Cardiac ventricle fibroblast (primary cell): ENCODE results near the gene RBMY1F. TPM values are rescaled to one million over a fixed set of nuclear protein-coding genes. Genes with fewer than 3 reads are reported as not detected.

Source experiments
- total RNA-seq: library from RNA; depleted of rRNA; stranded (reverse); fragments of >200 nt; gene quantifications from 2 replicates; pipeline ENCODE4 v1.2.3, GENCODE V29; 2015

The RBMY1F gene
- not detected in 2 replicates for total RNA-seq

DNA sequence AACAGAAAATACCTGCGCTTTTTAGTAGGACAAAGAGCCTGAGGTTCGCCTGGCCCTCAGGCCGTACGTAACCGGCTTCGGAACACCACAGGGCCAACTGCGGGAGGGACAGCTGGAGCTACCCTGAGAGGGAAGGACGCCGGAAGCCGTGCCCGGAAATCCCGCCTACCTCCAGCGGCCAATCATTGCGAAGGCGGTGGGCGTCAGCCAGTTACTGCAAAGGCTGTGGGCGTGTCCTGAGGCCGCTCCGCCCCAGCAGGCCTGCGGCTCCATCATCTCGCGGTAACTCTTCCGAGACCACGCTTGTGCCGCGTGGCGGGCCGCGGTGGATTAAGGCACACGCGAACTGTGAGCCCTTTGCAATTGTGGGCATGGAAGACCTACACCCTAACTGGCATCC is at the start of gene RBMY1F:
TSS of gene RBMY1F (minus strand) at position 101 of the 400 bp plus-strand sequence. CDS start 1,954 bp downstream, outside the sequence.

Other genes with a start within 250 kb of the RBMY1F start
- not detected in 2 replicates for gene RBMY1J, start 220.5 kb upstream of the RBMY1F start, total RNA-seq